CD14-positive monocyte (primary cell): ENCODE measurements around the gene CLDN19. TPM values are rescaled to one million over a fixed set of nuclear protein-coding genes. Genes with fewer than 3 reads are reported as not detected.

Experiments used
- DNase-seq, 3 donors: peaks; one replicate each; pipeline ENCODE4 v3.0.0-alpha.2; 2011 to 2022
- H2AFZ ChIP-seq: 2 replicates; pipeline ENCODE4 v1.6.0; 2012; ENCODE audit warnings: mild to moderate bottlenecking, low read depth, low read length, inconsistent platforms; ENCODE audit not compliant: insufficient read depth, poor library complexity, severe bottlenecking
- H3K27ac ChIP-seq, 2 donors: 1 replicate in 1 of 2; 2 replicates in 1 of 2; pipeline ENCODE4 v1.5.1; 2012 to 2013; ENCODE audit warnings: low read length in 2 of 2, control low read depth in 1 of 2, inconsistent platforms in 1 of 2, low read depth in 1 of 2, mild to moderate bottlenecking in 1 of 2
- H3K27me3 ChIP-seq, 2 donors: one replicate each; pipeline versions ENCODE4 v1.6.0 to v1.6.1; 2011 to 2013; ENCODE audit warnings: low read length in 2 of 2; ENCODE audit not compliant: control insufficient read depth in 2 of 2, insufficient read depth in 2 of 2
- H3K36me3 ChIP-seq, 2 donors: replicated peaks in 1 of 2; 1 replicate in 1 of 2; 2 replicates in 1 of 2; pipeline versions ENCODE4 v1.5.1 to v1.6.1; 2012 to 2013; ENCODE audit warnings: low read length in 2 of 2, control low read depth in 1 of 2, inconsistent platforms in 1 of 2, mild to moderate bottlenecking in 1 of 2; ENCODE audit not compliant: insufficient read depth in 2 of 2, control insufficient read depth in 1 of 2
- H3K4me1 ChIP-seq, 2 donors: 1 replicate in 1 of 2; 2 replicates in 1 of 2; pipeline versions ENCODE4 v1.5.1 to v1.6.1; 2012 to 2013; ENCODE audit warnings: low read length in 2 of 2, control low read depth in 1 of 2, inconsistent platforms in 1 of 2, mild to moderate bottlenecking in 1 of 2, moderate library complexity in 1 of 2; ENCODE audit not compliant: insufficient read depth in 2 of 2, control insufficient read depth in 1 of 2
- H3K4me2 ChIP-seq: replicated peaks from 2 replicates; pipeline ENCODE3; 2012; ENCODE audit warnings: low read length, moderate library complexity, mild to moderate bottlenecking; ENCODE audit not compliant: poor library complexity, severe bottlenecking; ENCODE audit errors: extremely low read depth
- H3K4me3 ChIP-seq, 3 experiments: fragments of 200-600 bp in 1 of 3; sonication (generic) in 1 of 3; replicated peaks in 1 of 3; 1 replicate in 2 of 3; 2 replicates in 1 of 3; pipeline ENCODE4 v1.5.1; 2011 to 2013; ENCODE audit warnings: low read length in 3 of 3, mild to moderate bottlenecking in 3 of 3, control low read depth in 2 of 3, low read depth in 2 of 3, inconsistent platforms in 1 of 3, moderate library complexity in 1 of 3
- H3K79me2 ChIP-seq: 2 replicates; pipeline ENCODE4 v1.6.0; 2012; ENCODE audit warnings: mild to moderate bottlenecking, control low read depth, inconsistent platforms, low read length, moderate library complexity; ENCODE audit not compliant: insufficient read depth
- H3K9ac ChIP-seq: 2 replicates; pipeline ENCODE4 v1.6.0; 2017; ENCODE audit warnings: low read length, mild to moderate bottlenecking; ENCODE audit not compliant: insufficient read depth, poor library complexity, severe bottlenecking
- H3K9me3 ChIP-seq, 2 donors: replicated peaks in 1 of 2; 1 replicate in 1 of 2; 2 replicates in 1 of 2; pipeline versions ENCODE4 v1.5.1 to v1.6.1; 2012 to 2013; ENCODE audit warnings: low read length in 2 of 2, control low read depth in 1 of 2; ENCODE audit not compliant: control insufficient read depth in 1 of 2, insufficient read depth in 1 of 2
- H4K20me1 ChIP-seq: 2 replicates; pipeline ENCODE4 v1.6.0; 2012; ENCODE audit warnings: mild to moderate bottlenecking, low read length, control low read depth, moderate library complexity; ENCODE audit not compliant: insufficient read depth
- H3K27ac Mint-ChIP-seq, 7 donors: one replicate each; pipeline ENCODE4 v1.8.0; 2020; ENCODE audit warnings: mild to moderate bottlenecking in 7 of 7, mixed read lengths in 7 of 7, moderate library complexity in 6 of 7, inconsistent platforms in 2 of 7
- H3K27me3 Mint-ChIP-seq, 3 donors: one replicate each; pipeline ENCODE4 v1.8.0; 2021 to 2022; ENCODE audit warnings: low read depth in 3 of 3, mild to moderate bottlenecking in 3 of 3, mixed read lengths in 3 of 3, moderate library complexity in 3 of 3, inconsistent platforms in 1 of 3
- H3K36me3 Mint-ChIP-seq, 2 donors: one replicate each; pipeline ENCODE4 v1.8.0; 2020; ENCODE audit warnings: mixed read lengths in 2 of 2, inconsistent platforms in 1 of 2, mild to moderate bottlenecking in 1 of 2
- H3K4me1 Mint-ChIP-seq: one replicate; pipeline ENCODE4 v1.8.0; 2020; ENCODE audit warnings: mild to moderate bottlenecking, mixed read lengths
- H3K4me3 Mint-ChIP-seq, 2 donors: one replicate each; pipeline ENCODE4 v1.8.0; 2020; ENCODE audit warnings: mild to moderate bottlenecking in 2 of 2, mixed read lengths in 2 of 2, moderate library complexity in 1 of 2
- H3K9me3 Mint-ChIP-seq, 7 donors: one replicate each; pipeline ENCODE4 v1.8.0; 2020 to 2022; ENCODE audit warnings: mixed read lengths in 7 of 7, mild to moderate bottlenecking in 6 of 7, moderate library complexity in 6 of 7, inconsistent platforms in 2 of 7
- CTCF ChIP-seq: fragments of 200-600 bp; IDR thresholded peaks from one replicate; pipeline ENCODE4 v1.8.0; 2022; ENCODE audit warnings: antibody characterized with exemption, mild to moderate bottlenecking
- WGBS: methylation state at CpG from one replicate; pipeline ENCODE4 v1.1.5; 2013; ENCODE audit warnings: missing lambda C conversion rate; ENCODE audit not compliant: insufficient coverage; 5-methylcytosine and 5-hydroxymethylcytosine counted together
- intact Hi-C, 2 donors: fragments of 100-400 bp; cut with micrococcal nuclease; formaldehyde crosslinking; loops; one replicate each; pipeline versions ENCODE4 v1.15.0 to v1.15.1; 2023
- polyA plus RNA-seq, 3 donors: library from polyadenylated mRNA; depleted of rRNA in 1 of 3; unstranded in 2 of 3; stranded (reverse) in 1 of 3; fragments of 300-500 nt in 2 of 3; fragments of >200 nt in 1 of 3; fragmentation: Illumina TruSeq in 2 of 3; gene quantifications; 1 replicate in 2 of 3; 2 replicates in 1 of 3; pipeline ENCODE4 v1.2.3, GENCODE V29; 2012 to 2021

CLDN19 gene
- polyA plus RNA-seq, 3 donors: not detected

GRCh38 chr1:42744148-42744413 lies 4.0 kb upstream of the CLDN19 start:
- Histone ChIP-seq H3K9ac (no peak overlapping the region), H3K36me3 (peaks cover 18 to 35% of the 10 kb centered on the region in 2 donors), H3K4me2 (no peak overlapping the region), H4K20me1 (no peaks in the 10 kb centered on the region), H3K9me3 (no peaks in the 10 kb centered on the region), H3K27me3 (no peaks in the 10 kb centered on the region), H3K79me2 (no peaks in the 10 kb centered on the region), H3K4me3 (no peak overlapping the region), H3K4me1 (peaks cover 12% of the 10 kb centered on the region in 2 donors), H2AFZ (no peak overlapping the region), H3K27ac (no peak overlapping the region)
- intact Hi-C loops: loop anchor here in 1 of 2 donors (10.0 kb wide), 1 partner anchor 399 kb away; no protein-coding TSS in a partner anchor
- peaks cover 19% of the 10 kb centered on the region for H3K4me1 Mint-ChIP-seq
- no peak for TF ChIP-seq CTCF
- peaks cover 0 to 9% (median 2%) of the 10 kb centered on the region in 3 donors for H3K27me3 Mint-ChIP-seq
- 87% methylated on average over 4 of the region's 9 CpGs for WGBS
- H3K4me3 Mint-ChIP-seq: no peak overlapping the region
- H3K27ac Mint-ChIP-seq: peak overlapping the region in 1 of 7 donors; percentile 72
- H3K9me3 Mint-ChIP-seq: peaks cover 0 to 2% (median 0%) of the 10 kb centered on the region in 7 donors
- peaks cover 22 to 39% of the 10 kb centered on the region in 2 donors for H3K36me3 Mint-ChIP-seq
- no peak for DNase-seq

GRCh38 chr1:42743317-42744147 lies 3.5 kb upstream of the CLDN19 start:
- Mint-ChIP-seq H3K36me3 (peaks cover 22 to 36% of the 10 kb centered on the region in 2 donors), H3K27me3 (peaks cover 0 to 9% (median 2%) of the 10 kb centered on the region in 3 donors), H3K27ac (peak overlapping the region in 1 of 7 donors; percentile 11), H3K4me3 (no peak overlapping the region), H3K9me3 (peaks cover 0 to 2% (median 0%) of the 10 kb centered on the region in 7 donors), H3K4me1 (peaks cover 15% of the 10 kb centered on the region)
- intact Hi-C loops: loop anchor here in 1 of 2 donors (10.0 kb wide), 1 partner anchor 399 kb away; no protein-coding TSS in a partner anchor
- no peak for TF ChIP-seq CTCF
- no peak overlapping the region for H3K27ac ChIP-seq
- no peak for DNase-seq
- H3K4me1 ChIP-seq: peaks cover 7 to 11% of the 10 kb centered on the region in 2 donors
- H4K20me1 ChIP-seq: no peaks in the 10 kb centered on the region
- no peak overlapping the region for H3K9ac ChIP-seq
- H3K79me2 ChIP-seq: no peaks in the 10 kb centered on the region
- no peak overlapping the region for H2AFZ ChIP-seq
- peaks cover 18 to 33% of the 10 kb centered on the region in 2 donors for H3K36me3 ChIP-seq
- no peak overlapping the region for H3K4me3 ChIP-seq
- H3K9me3 ChIP-seq: no peaks in the 10 kb centered on the region
- H3K4me2 ChIP-seq: no peak overlapping the region
- no peaks in the 10 kb centered on the region for H3K27me3 ChIP-seq
- WGBS: 84% methylated on average over 17 of the region's 21 CpGs
